OCI-LY3 (cell line): ENCODE data around the gene CCL8.

Experiments used
- CTCF ChIP-seq: fragments of 200-600, 300-600 bp; sonication (generic); IDR thresholded peaks from 2 replicates; pipeline ENCODE4 v1.5.1; 2014; ENCODE audit warnings: antibody characterized with exemption, low read length, low read depth
- EZH2phosphoT487 ChIP-seq: fragments of 200-600 bp; shearing (Covaris generic); IDR thresholded peaks from 2 replicates; pipeline ENCODE4 v1.6.1; 2018; ENCODE audit warnings: antibody characterized with exemption, mixed run types, low read depth

GRCh38 chr17:34358631-34359030 is 39.4 kb downstream of the CCL8 start:
- TF ChIP-seq CTCF, result no peak
- TF ChIP-seq EZH2phosphoT487, result no peak
